HepG2 (cell line): ENCODE measurements around the gene DIABLO. TPM values are rescaled to one million over a fixed set of nuclear protein-coding genes. Genes with fewer than 3 reads are reported as not detected.

ENCODE experiments used
- DMTF1 ChIP-seq: sonication (generic); formaldehyde crosslinking; IDR thresholded peaks from 2 replicates; pipeline ENCODE4 v1.4.0; 2020; ENCODE audit warnings: mild to moderate bottlenecking, missing genetic modification reagents
- GFI1 ChIP-seq: sonication (generic); formaldehyde crosslinking; IDR thresholded peaks from 2 replicates; pipeline ENCODE4 v1.5.0; 2020; ENCODE audit warnings: missing genetic modification reagents, mild to moderate bottlenecking, borderline replicate concordance
- GMEB1 ChIP-seq: sonication (generic); formaldehyde crosslinking; IDR thresholded peaks from 2 replicates; pipeline ENCODE4 v1.5.1; 2020; ENCODE audit warnings: missing genetic modification reagents, mild to moderate bottlenecking, borderline replicate concordance
- MXD3 ChIP-seq: IDR thresholded peaks from 2 replicates; pipeline ENCODE4 v1.6.1; 2016; ENCODE audit warnings: mild to moderate bottlenecking, missing biosample characterization, missing genetic modification reagents
- SMAD9 ChIP-seq: sonication (generic); formaldehyde crosslinking; IDR thresholded peaks from 2 replicates; pipeline ENCODE4 v1.5.1; 2020; ENCODE audit warnings: mild to moderate bottlenecking, missing genetic modification reagents
- ZFP82 ChIP-seq: sonication (generic); formaldehyde crosslinking; IDR thresholded peaks from 2 replicates; pipeline ENCODE4 v1.5.1; 2020; ENCODE audit warnings: mild to moderate bottlenecking, missing genetic modification reagents, borderline replicate concordance
- ZFYVE20 ChIP-seq: sonication (generic); formaldehyde crosslinking; IDR thresholded peaks from 2 replicates; pipeline ENCODE4 v1.8.0; 2023; ENCODE audit warnings: low read depth, mild to moderate bottlenecking, moderate library complexity, missing genetic modification reagents, borderline replicate concordance
- ZNF101 ChIP-seq: sonication (generic); formaldehyde crosslinking; IDR thresholded peaks from 2 replicates; pipeline ENCODE4 v1.4.0; 2020; ENCODE audit warnings: mild to moderate bottlenecking, low read depth, missing genetic modification reagents, borderline replicate concordance
- ZNF138 ChIP-seq: sonication (generic); formaldehyde crosslinking; IDR thresholded peaks from 2 replicates; pipeline ENCODE4 v1.5.0; 2020; ENCODE audit warnings: mild to moderate bottlenecking, low read depth, missing genetic modification reagents
- ZNF530 ChIP-seq: sonication (generic); formaldehyde crosslinking; IDR thresholded peaks from 2 replicates; pipeline ENCODE4 v1.5.0; 2020; ENCODE audit warnings: low read depth, mild to moderate bottlenecking, missing genetic modification reagents
- ZNF556 ChIP-seq: sonication (generic); formaldehyde crosslinking; IDR thresholded peaks from 2 replicates; pipeline ENCODE4 v1.4.0; 2020; ENCODE audit warnings: mild to moderate bottlenecking, missing genetic modification reagents, borderline replicate concordance
- ZNF574 ChIP-seq: sonication (generic); formaldehyde crosslinking; IDR thresholded peaks from 2 replicates; pipeline ENCODE4 v1.4.0; 2020; ENCODE audit warnings: missing genetic modification reagents
- ZNF704 ChIP-seq: sonication (generic); formaldehyde crosslinking; IDR thresholded peaks from 2 replicates; pipeline ENCODE4 v1.8.1; 2023; ENCODE audit warnings: mild to moderate bottlenecking, inconsistent platforms, moderate library complexity, missing genetic modification reagents, borderline replicate concordance
- ZNF777 ChIP-seq: sonication (generic); formaldehyde crosslinking; IDR thresholded peaks from 2 replicates; pipeline ENCODE4 v1.4.0; 2020; ENCODE audit warnings: missing genetic modification reagents
- ZNF800 ChIP-seq: sonication (generic); formaldehyde crosslinking; IDR thresholded peaks from 2 replicates; pipeline ENCODE4 v1.4.0; 2020; ENCODE audit warnings: missing genetic modification reagents
- polyA plus RNA-seq, 8 experiments: library from polyadenylated mRNA; depleted of rRNA in 3 of 8; stranded (reverse) in 7 of 8; unstranded in 1 of 8; fragments of >200 nt; fragmentation: Illumina TruSeq in 4 of 8; extraction: Trizol in 4 of 8; gene quantifications; 2 replicates each; pipeline versions ENCODE4 v1.2.1 to v1.2.3, GENCODE V29; 2011 to 2016; ENCODE audit warnings: low read depth in 4 of 8, missing spikeins in 1 of 8, mixed read lengths in 1 of 8; ENCODE audit not compliant: insufficient read depth in 1 of 8
- total RNA-seq, 5 experiments: library from RNA; depleted of rRNA; stranded (reverse); fragments of >200 nt; fragmentation: Illumina TruSeq; extraction: Trizol; gene quantifications; 2 replicates each; pipeline ENCODE4 v1.2.3, GENCODE V29; 2016; ENCODE audit warnings: low read depth in 1 of 5

DIABLO gene
- total and polyA plus RNA-seq, 2 of the 13 experiments (the other 11 are each of a cell fraction or from before 2014, with no cell fraction given), result 20.7 to 70.9 TPM

- TF ChIP-seq SMAD9 (CRISPR knock-in tag) (peak; percentile 92; the same call in 1 of the 2 replicates), ZNF574 (CRISPR knock-in tag) (peak; percentile 48), DMTF1 (CRISPR knock-in tag) (no peak), ZNF138 (CRISPR knock-in tag) (peak; percentile 94; the same call in 1 of the 2 replicates), MXD3 (CRISPR knock-in tag) (peak; percentile 98), ZFYVE20 (CRISPR knock-in tag) (peak; percentile 98), ZNF777 (CRISPR knock-in tag) (peak; percentile 71), ZNF101 (CRISPR knock-in tag) (0 out of 2 replicates have a peak, but pooled peaks have one; percentile 61), ZNF530 (peak; percentile 94), ZNF704 (CRISPR knock-in tag) (peak; percentile 73; the same call in 1 of the 2 replicates), ZNF556 (CRISPR knock-in tag) (0 out of 2 replicates have a peak, but pooled peaks have one; percentile 19), GMEB1 (CRISPR knock-in tag) (no peak), ZFP82 (CRISPR knock-in tag) (no peak), GFI1 (CRISPR knock-in tag) (no peak), ZNF800 (CRISPR knock-in tag) (peak; percentile 83)
These were observed 694 bp upstream of the DIABLO start (continued) for GRCh38 chr12:122226366-122227125.
